Stimulated activated CD4-positive, alpha-beta T cell treated with anti-CD3 and anti-CD28 coated beads, Interleukin-4, amount 100 ng/mL, for 48 hours (primary cell): ENCODE measurements around the gene KIAA1671.
"Not testable (repeated sequence)": the region's sequence is repeated elsewhere in the genome, so short reads cannot be mapped to it uniquely, and the experiment has no call there.

Experiments used
- DNase-seq, 2 donors: peaks; one replicate each; pipeline ENCODE4 v3.0.0-alpha.2; 2020; ENCODE audit warnings: low read depth in 2 of 2

KIAA1671 gene

GRCh38 chr22:25233706-25234105 lies 281.2 kb downstream of the KIAA1671 start:
- not testable (repeated sequence) for DNase-seq

- DNase-seq: peak; percentile 73 to 74
Measured at GRCh38 chr22:25235547-25236290, 283.2 kb downstream of the KIAA1671 start.

- DNase-seq: no peak
Measured at GRCh38 chr22:25236417-25236816, 283.9 kb downstream of the KIAA1671 start.

GRCh38 chr22:25237503-25237902 lies 285.0 kb downstream of the KIAA1671 start:
- no peak for DNase-seq

GRCh38 chr22:25238058-25238457 lies 285.5 kb downstream of the KIAA1671 start:
- DNase-seq: not testable (repeated sequence)
